ENCODE results near the gene CTPS1.

DNA sequence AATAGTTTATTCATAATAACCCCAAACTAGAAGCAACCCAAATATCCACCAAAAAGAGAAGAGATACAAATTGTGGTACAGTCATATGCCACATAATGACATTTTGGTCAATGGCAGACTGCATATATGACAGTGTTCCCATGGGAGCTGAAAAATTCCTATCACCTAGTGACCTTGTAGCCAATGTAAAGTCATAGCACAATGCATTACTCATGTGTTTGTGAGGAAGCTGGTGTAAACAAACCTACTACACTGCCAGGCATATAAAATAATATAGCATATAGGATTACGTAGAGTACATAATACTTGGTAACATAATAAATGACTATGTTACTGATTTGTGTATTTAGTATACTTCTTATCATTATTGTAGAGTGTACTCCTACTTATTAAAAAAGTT lies 71.5 kb downstream of the CTPS1 start:
- TF ChIP-seq EP300 (IDR thresholded peaks at IDR 0.05) (no peak), POLR2AphosphoS5 (IDR thresholded peaks at IDR 0.05) (no peak)
- TF ChIP-seq, protein P1, sequence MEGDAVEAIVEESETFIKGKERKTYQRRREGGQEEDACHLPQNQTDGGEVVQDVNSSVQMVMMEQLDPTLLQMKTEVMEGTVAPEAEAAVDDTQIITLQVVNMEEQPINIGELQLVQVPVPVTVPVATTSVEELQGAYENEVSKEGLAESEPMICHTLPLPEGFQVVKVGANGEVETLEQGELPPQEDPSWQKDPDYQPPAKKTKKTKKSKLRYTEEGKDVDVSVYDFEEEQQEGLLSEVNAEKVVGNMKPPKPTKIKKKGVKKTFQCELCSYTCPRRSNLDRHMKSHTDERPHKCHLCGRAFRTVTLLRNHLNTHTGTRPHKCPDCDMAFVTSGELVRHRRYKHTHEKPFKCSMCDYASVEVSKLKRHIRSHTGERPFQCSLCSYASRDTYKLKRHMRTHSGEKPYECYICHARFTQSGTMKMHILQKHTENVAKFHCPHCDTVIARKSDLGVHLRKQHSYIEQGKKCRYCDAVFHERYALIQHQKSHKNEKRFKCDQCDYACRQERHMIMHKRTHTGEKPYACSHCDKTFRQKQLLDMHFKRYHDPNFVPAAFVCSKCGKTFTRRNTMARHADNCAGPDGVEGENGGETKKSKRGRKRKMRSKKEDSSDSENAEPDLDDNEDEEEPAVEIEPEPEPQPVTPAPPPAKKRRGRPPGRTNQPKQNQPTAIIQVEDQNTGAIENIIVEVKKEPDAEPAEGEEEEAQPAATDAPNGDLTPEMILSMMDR (IDR thresholded peaks at IDR 0.05), result no peak

All from gastroesophageal sphincter (tissue), 3 donors.